Hepatocyte (in vitro differentiated cells): ENCODE results near the gene PCDHB8. TPM values are rescaled to one million over a fixed set of nuclear protein-coding genes. Genes with fewer than 3 reads are reported as not detected.
"Not testable (repeated sequence)": the region's sequence is repeated elsewhere in the genome, so short reads cannot be mapped to it uniquely, and the experiment has no call there.

Experiments used
- DNase-seq: peaks from one replicate; pipeline ENCODE4 v3.0.0-alpha.2; 2016; ENCODE audit warnings: low spot score
- H2AFZ ChIP-seq: fragments of 200-600 bp; sonication (generic); 2 replicates; pipeline ENCODE4 v1.6.0; 2016; ENCODE audit warnings: antibody characterized with exemption, mild to moderate bottlenecking
- H3K27ac ChIP-seq: fragments of 200-600 bp; sonication (generic); 2 replicates; pipeline ENCODE4 v1.5.1; 2016; ENCODE audit warnings: mild to moderate bottlenecking
- H3K27me3 ChIP-seq: fragments of 200-600 bp; sonication (generic); 2 replicates; pipeline ENCODE4 v1.6.1; 2016
- H3K36me3 ChIP-seq: fragments of 200-600 bp; sonication (generic); replicated peaks from 2 replicates; pipeline ENCODE4 v1.5.1; 2016; ENCODE audit warnings: low read depth; ENCODE audit not compliant: insufficient read depth
- H3K4me1 ChIP-seq: fragments of 200-600 bp; sonication (generic); 2 replicates; pipeline ENCODE4 v1.5.1; 2016; ENCODE audit warnings: mild to moderate bottlenecking, moderate library complexity; ENCODE audit not compliant: insufficient read depth
- H3K4me2 ChIP-seq: fragments of 200-600 bp; sonication (generic); 2 replicates; pipeline ENCODE4 v1.6.0; 2016
- H3K4me3 ChIP-seq: fragments of 200-600 bp; sonication (generic); 2 replicates; pipeline ENCODE4 v1.5.1; 2016; ENCODE audit warnings: mild to moderate bottlenecking
- H3K79me2 ChIP-seq: fragments of 200-600 bp; sonication (generic); 2 replicates; pipeline ENCODE4 v1.6.0; 2017; ENCODE audit warnings: mild to moderate bottlenecking
- H3K9me2 ChIP-seq: fragments of 200-600 bp; sonication (generic); replicated peaks from 2 replicates; pipeline ENCODE4 v1.6.0; 2017; ENCODE audit warnings: mild to moderate bottlenecking; ENCODE audit not compliant: insufficient read depth
- H3K9me3 ChIP-seq: fragments of 200-600 bp; sonication (generic); 2 replicates; pipeline ENCODE4 v1.5.1; 2016; ENCODE audit warnings: low read depth, mild to moderate bottlenecking
- H4K20me1 ChIP-seq: fragments of 200-600 bp; sonication (generic); 2 replicates; pipeline ENCODE4 v1.6.0; 2016; ENCODE audit warnings: mild to moderate bottlenecking; ENCODE audit not compliant: insufficient read depth, poor library complexity, severe bottlenecking
- CTCF ChIP-seq: fragments of 200-600 bp; sonication (generic); IDR thresholded peaks from 2 replicates; pipeline ENCODE4 v1.5.1; 2016; ENCODE audit warnings: antibody characterized with exemption, mild to moderate bottlenecking; ENCODE audit not compliant: poor library complexity
- EZH2 ChIP-seq: fragments of 200-600 bp; sonication (generic); IDR thresholded peaks from 2 replicates; pipeline ENCODE4 v1.6.1; 2016; ENCODE audit warnings: antibody characterized with exemption, mild to moderate bottlenecking, borderline replicate concordance
- EZH2phosphoT487 ChIP-seq: fragments of 200-600 bp; sonication (generic); IDR thresholded peaks from one replicate; pipeline ENCODE4 v1.6.1; 2018; ENCODE audit warnings: antibody characterized with exemption, mild to moderate bottlenecking, low read depth, moderate library complexity; ENCODE audit not compliant: unreplicated experiment, severe bottlenecking
- WGBS: methylation state at CpG from one replicate; pipeline ENCODE4 v1.1.6; 2016; ENCODE audit warnings: low lambda C conversion rate; ENCODE audit errors: missing lambda C conversion rate; 5-methylcytosine and 5-hydroxymethylcytosine counted together
- polyA plus RNA-seq: library from polyadenylated mRNA; unstranded; fragments of >200 nt; fragmentation: Nextera tagmentation; extraction: Ambion mirVana; gene quantifications from 2 replicates; pipeline ENCODE4 v1.2.1, GENCODE V29; 2016
- total RNA-seq: library from RNA; depleted of rRNA; stranded (reverse); fragments of >200 nt; gene quantifications from 2 replicates; pipeline ENCODE4 v1.2.3, GENCODE V29; 2014

The PCDHB8 gene
- total and polyA plus RNA-seq, 2 experiments from 2014 or later = 0.63 to 0.75 TPM

DNA sequence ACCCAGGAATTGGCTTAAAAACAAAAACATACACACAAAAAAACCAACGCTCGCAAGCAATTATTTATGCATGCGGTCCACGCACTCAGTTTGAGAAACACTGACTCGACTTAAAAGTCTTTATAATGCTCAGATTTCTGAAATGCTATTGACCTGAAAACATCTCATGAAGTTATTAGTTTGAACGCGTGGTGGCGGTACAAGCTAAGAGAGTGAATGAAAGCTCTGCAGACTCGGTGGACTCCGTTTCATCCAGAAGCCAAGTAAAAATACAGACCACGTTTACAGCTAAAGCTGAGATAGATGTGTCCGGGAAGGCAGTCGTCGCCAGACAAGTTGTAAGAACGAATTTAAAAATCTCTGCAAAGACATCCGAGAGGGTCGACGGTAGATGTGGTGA, 27.8 kb upstream of the PCDHB8 start, which contains the start of gene PCDHB6:
PCDHB6 (plus strand) TSS at position 246 of the 400 bp plus-strand sequence. CDS start 201 bp downstream, outside the sequence.
- Histone ChIP-seq H3K79me2 (no peaks in the 10 kb centered on the region), H4K20me1 (no peaks in the 10 kb centered on the region), H3K4me3 (no peak within 1 kb of the TSS), H3K4me1 (no peaks in the 10 kb centered on the region), H3K27me3 (no peaks in the 10 kb centered on the region), H3K4me2 (no peak within 1 kb of the TSS), H2AFZ (no peak within 1 kb of the TSS), H3K27ac (no peak within 1 kb of the TSS), H3K9me2 (no peaks in the 10 kb centered on the region), H3K9me3 (peaks cover 16% of the 10 kb centered on the region), H3K36me3 (no peaks in the 10 kb centered on the region)
- TF ChIP-seq CTCF = no peak
- TF ChIP-seq EZH2 = no peak
- no peak for TF ChIP-seq EZH2phosphoT487
- DNase-seq = no peak
- WGBS = 83% methylated on average over 18 of the region's 18 CpGs

DNA sequence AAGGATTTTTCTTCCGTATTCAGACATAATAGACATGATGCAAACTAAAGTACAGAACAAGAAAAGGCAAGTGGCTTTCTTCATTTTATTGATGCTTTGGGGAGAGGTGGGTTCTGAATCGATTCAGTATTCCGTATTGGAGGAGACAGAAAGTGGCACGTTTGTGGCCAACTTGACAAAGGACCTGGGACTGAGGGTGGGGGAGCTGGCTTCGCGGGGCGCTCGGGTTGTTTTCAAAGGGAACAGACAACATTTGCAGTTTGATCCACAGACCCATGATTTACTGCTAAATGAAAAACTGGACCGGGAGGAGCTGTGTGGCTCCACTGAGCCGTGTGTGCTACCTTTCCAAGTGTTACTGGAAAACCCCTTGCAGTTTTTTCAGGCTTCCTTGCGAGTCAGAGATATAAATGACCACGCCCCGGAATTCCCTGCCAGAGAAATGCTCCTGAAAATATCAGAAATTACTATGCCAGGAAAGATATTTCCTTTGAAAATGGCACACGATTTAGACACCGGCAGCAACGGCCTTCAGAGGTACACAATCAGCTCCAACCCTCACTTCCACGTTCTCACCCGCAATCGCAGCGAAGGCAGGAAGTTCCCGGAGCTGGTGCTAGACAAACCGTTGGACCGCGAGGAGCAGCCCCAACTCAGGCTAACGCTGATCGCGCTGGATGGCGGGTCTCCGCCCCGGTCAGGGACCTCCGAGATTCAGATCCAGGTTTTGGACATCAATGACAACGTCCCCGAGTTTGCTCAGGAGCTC, 27.2 kb upstream of the PCDHB8 start:
- H3K9me3 ChIP-seq = peaks cover 14% of the 10 kb centered on the region
- TF ChIP-seq EZH2 = no peak
- no peak for TF ChIP-seq EZH2phosphoT487
- no peak for TF ChIP-seq CTCF
- 96% methylated on average over 33 of the region's 33 CpGs for WGBS

DNA sequence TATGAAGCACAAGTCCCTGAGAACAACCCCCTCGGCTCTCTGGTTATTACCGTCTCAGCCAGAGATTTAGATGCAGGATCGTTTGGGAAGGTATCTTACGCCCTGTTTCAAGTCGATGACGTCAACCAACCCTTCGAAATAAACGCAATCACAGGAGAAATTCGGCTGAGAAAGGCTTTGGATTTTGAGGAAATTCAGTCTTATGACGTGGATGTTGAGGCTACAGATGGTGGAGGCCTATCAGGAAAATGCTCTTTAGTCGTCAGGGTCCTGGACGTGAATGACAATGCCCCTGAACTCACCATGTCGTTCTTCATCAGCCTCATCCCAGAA, 26.6 kb upstream of the PCDHB8 start:
- 94% methylated on average over 13 of the region's 13 CpGs for WGBS
- no peak overlapping the region for H2AFZ ChIP-seq

More for the DNA sequence above, 27.2 kb upstream of the PCDHB8 start:
- Histone ChIP-seq H3K36me3 (no peaks in the 10 kb centered on the region), H3K4me1 (no peaks in the 10 kb centered on the region), H3K79me2 (no peaks in the 10 kb centered on the region), H3K27ac (no peak overlapping the region), H4K20me1 (no peaks in the 10 kb centered on the region), H3K4me3 (no peak overlapping the region), H3K27me3 (no peaks in the 10 kb centered on the region), H2AFZ (no peak overlapping the region), H3K9me2 (no peaks in the 10 kb centered on the region), H3K4me2 (no peak overlapping the region)
- DNase-seq = no peak

GRCh38 chr5:141151632-141152031, 26.0 kb upstream of the PCDHB8 start:
- H3K27ac ChIP-seq, H4K20me1 ChIP-seq, H3K4me2 ChIP-seq, H3K4me1 ChIP-seq, H2AFZ ChIP-seq, H3K9me2 ChIP-seq, H3K4me3 ChIP-seq, DNase-seq, H3K36me3 ChIP-seq, H3K79me2 ChIP-seq, H3K27me3 ChIP-seq: not testable (repeated sequence)
- WGBS = 98% methylated on average over 24 of the region's 41 CpGs
- peaks cover 14% of the 10 kb centered on the region for H3K9me3 ChIP-seq

More for the DNA sequence above, 26.6 kb upstream of the PCDHB8 start:
- H3K4me3 ChIP-seq = no peak overlapping the region
- no peak overlapping the region for H3K27ac ChIP-seq
- TF ChIP-seq EZH2 (no peak), EZH2phosphoT487 (no peak), CTCF (no peak)
- DNase-seq = no peak
- no peaks in the 10 kb centered on the region for H3K4me1 ChIP-seq
- H3K36me3 ChIP-seq = no peaks in the 10 kb centered on the region
- H3K4me2 ChIP-seq = no peak overlapping the region
- H3K79me2 ChIP-seq = no peaks in the 10 kb centered on the region
- no peaks in the 10 kb centered on the region for H3K27me3 ChIP-seq
- peaks cover 14% of the 10 kb centered on the region for H3K9me3 ChIP-seq
- no peaks in the 10 kb centered on the region for H4K20me1 ChIP-seq
- H3K9me2 ChIP-seq = no peaks in the 10 kb centered on the region

GRCh38 chr5:141152096-141152495, 25.5 kb upstream of the PCDHB8 start:
- DNase-seq, H3K27ac ChIP-seq, H3K4me3 ChIP-seq, H4K20me1 ChIP-seq, H3K79me2 ChIP-seq, H3K4me2 ChIP-seq, H3K27me3 ChIP-seq, H2AFZ ChIP-seq, H3K9me2 ChIP-seq, H3K4me1 ChIP-seq, H3K36me3 ChIP-seq: not testable (repeated sequence)
- whole genome bisulfite sequencing = 100% methylated on average over 21 of the region's 36 CpGs
- H3K9me3 ChIP-seq = peaks cover 14% of the 10 kb centered on the region
